ENCODE results near the gene KMT2C.
"Not testable (repeated sequence)": the region's sequence is repeated elsewhere in the genome, so short reads cannot be mapped to it uniquely, and the experiment has no call there.

DNA sequence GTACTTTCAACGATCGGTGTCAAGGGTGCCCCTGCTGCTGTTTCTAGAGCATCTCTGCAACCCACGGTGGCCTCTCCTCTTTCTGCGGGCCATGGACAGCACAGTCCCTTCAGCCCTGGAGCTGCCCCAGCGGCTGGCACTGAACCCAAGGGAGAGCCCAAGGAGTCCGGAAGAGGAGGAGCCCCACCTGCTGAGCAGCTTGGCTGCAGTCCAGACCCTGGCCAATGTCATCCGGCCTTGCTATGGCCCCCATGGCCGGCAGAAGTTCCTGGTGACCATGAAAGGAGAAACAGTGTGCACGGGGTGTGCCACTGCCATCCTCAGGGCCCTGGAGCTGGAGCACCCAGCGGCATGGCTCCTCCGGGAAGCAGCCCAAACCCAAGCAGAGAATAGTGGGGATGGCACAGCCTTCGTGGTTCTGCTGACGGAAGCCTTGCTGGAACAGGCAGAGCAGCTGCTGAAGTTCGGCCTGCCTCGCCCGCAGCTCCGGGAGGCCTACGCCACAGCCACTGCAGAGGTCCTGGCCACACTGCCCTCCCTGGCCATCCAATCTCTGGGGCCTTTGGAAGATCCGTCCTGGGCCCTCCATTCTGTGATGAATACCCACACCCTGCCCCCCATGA is 9.7 kb upstream of the KMT2C start:
- TF ChIP-seq, protein P1, sequence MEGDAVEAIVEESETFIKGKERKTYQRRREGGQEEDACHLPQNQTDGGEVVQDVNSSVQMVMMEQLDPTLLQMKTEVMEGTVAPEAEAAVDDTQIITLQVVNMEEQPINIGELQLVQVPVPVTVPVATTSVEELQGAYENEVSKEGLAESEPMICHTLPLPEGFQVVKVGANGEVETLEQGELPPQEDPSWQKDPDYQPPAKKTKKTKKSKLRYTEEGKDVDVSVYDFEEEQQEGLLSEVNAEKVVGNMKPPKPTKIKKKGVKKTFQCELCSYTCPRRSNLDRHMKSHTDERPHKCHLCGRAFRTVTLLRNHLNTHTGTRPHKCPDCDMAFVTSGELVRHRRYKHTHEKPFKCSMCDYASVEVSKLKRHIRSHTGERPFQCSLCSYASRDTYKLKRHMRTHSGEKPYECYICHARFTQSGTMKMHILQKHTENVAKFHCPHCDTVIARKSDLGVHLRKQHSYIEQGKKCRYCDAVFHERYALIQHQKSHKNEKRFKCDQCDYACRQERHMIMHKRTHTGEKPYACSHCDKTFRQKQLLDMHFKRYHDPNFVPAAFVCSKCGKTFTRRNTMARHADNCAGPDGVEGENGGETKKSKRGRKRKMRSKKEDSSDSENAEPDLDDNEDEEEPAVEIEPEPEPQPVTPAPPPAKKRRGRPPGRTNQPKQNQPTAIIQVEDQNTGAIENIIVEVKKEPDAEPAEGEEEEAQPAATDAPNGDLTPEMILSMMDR (IDR thresholded peaks at IDR 0.05) = not testable (repeated sequence)
- TF ChIP-seq, protein P2, sequence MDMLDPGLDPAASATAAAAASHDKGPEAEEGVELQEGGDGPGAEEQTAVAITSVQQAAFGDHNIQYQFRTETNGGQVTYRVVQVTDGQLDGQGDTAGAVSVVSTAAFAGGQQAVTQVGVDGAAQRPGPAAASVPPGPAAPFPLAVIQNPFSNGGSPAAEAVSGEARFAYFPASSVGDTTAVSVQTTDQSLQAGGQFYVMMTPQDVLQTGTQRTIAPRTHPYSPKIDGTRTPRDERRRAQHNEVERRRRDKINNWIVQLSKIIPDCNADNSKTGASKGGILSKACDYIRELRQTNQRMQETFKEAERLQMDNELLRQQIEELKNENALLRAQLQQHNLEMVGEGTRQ (CRISPR knock-in tag; IDR thresholded peaks at IDR 0.05) = not testable (repeated sequence)
- TF ChIP-seq, protein P3, sequence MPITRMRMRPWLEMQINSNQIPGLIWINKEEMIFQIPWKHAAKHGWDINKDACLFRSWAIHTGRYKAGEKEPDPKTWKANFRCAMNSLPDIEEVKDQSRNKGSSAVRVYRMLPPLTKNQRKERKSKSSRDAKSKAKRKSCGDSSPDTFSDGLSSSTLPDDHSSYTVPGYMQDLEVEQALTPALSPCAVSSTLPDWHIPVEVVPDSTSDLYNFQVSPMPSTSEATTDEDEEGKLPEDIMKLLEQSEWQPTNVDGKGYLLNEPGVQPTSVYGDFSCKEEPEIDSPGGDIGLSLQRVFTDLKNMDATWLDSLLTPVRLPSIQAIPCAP (CRISPR knock-in tag; IDR thresholded peaks at IDR 0.05) = not testable (repeated sequence)
- TF ChIP-seq MXD4 (CRISPR knock-in tag; IDR thresholded peaks at IDR 0.05; ENCODE audit: borderline replicate concordance); FOXJ3 (CRISPR knock-in tag; IDR thresholded peaks at IDR 0.05; ENCODE audit: borderline replicate concordance); CREM (CRISPR knock-in tag; IDR thresholded peaks at IDR 0.05); TEAD1 (CRISPR knock-in tag; IDR thresholded peaks at IDR 0.05); SP1 (CRISPR knock-in tag; conservative IDR thresholded peaks at IDR 0.05); ESRRA (CRISPR knock-in tag; IDR thresholded peaks at IDR 0.05; ENCODE audit: borderline replicate concordance): not testable (repeated sequence)
- TF ChIP-seq, protein P4, sequence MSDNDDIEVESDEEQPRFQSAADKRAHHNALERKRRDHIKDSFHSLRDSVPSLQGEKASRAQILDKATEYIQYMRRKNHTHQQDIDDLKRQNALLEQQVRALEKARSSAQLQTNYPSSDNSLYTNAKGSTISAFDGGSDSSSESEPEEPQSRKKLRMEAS (CRISPR knock-in tag; IDR thresholded peaks at IDR 0.05) = not testable (repeated sequence)
- TF ChIP-seq, protein P5, sequence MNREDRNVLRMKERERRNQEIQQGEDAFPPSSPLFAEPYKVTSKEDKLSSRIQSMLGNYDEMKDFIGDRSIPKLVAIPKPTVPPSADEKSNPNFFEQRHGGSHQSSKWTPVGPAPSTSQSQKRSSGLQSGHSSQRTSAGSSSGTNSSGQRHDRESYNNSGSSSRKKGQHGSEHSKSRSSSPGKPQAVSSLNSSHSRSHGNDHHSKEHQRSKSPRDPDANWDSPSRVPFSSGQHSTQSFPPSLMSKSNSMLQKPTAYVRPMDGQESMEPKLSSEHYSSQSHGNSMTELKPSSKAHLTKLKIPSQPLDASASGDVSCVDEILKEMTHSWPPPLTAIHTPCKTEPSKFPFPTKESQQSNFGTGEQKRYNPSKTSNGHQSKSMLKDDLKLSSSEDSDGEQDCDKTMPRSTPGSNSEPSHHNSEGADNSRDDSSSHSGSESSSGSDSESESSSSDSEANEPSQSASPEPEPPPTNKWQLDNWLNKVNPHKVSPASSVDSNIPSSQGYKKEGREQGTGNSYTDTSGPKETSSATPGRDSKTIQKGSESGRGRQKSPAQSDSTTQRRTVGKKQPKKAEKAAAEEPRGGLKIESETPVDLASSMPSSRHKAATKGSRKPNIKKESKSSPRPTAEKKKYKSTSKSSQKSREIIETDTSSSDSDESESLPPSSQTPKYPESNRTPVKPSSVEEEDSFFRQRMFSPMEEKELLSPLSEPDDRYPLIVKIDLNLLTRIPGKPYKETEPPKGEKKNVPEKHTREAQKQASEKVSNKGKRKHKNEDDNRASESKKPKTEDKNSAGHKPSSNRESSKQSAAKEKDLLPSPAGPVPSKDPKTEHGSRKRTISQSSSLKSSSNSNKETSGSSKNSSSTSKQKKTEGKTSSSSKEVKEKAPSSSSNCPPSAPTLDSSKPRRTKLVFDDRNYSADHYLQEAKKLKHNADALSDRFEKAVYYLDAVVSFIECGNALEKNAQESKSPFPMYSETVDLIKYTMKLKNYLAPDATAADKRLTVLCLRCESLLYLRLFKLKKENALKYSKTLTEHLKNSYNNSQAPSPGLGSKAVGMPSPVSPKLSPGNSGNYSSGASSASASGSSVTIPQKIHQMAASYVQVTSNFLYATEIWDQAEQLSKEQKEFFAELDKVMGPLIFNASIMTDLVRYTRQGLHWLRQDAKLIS (CRISPR knock-in tag; IDR thresholded peaks at IDR 0.05; ENCODE audit: borderline replicate concordance) = not testable (repeated sequence)
- TF ChIP-seq, protein P6, sequence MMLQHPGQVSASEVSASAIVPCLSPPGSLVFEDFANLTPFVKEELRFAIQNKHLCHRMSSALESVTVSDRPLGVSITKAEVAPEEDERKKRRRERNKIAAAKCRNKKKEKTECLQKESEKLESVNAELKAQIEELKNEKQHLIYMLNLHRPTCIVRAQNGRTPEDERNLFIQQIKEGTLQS (CRISPR knock-in tag; conservative IDR thresholded peaks at IDR 0.05) = not testable (repeated sequence)
- TF ChIP-seq, protein P7, sequence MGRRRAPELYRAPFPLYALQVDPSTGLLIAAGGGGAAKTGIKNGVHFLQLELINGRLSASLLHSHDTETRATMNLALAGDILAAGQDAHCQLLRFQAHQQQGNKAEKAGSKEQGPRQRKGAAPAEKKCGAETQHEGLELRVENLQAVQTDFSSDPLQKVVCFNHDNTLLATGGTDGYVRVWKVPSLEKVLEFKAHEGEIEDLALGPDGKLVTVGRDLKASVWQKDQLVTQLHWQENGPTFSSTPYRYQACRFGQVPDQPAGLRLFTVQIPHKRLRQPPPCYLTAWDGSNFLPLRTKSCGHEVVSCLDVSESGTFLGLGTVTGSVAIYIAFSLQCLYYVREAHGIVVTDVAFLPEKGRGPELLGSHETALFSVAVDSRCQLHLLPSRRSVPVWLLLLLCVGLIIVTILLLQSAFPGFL (CRISPR knock-in tag; IDR thresholded peaks at IDR 0.05; ENCODE audit: borderline replicate concordance) = not testable (repeated sequence)
